HepG2 (cell line): ENCODE results near the gene ENGASE. TPM values are rescaled to one million over a fixed set of nuclear protein-coding genes. Genes with fewer than 3 reads are reported as not detected.

Experiments
- AGO1 ChIP-seq: fragments of 200-400 bp; formaldehyde crosslinking; IDR thresholded peaks from 2 replicates; pipeline ENCODE4 v1.6.1; 2017; ENCODE audit warnings: mild to moderate bottlenecking, low read depth, low read length, moderate library complexity; ENCODE audit not compliant: poor library complexity, severe bottlenecking
- ATF4 ChIP-seq, 2 experiments: fragments of 450-650 bp in 1 of 2; sonication (generic) in 1 of 2; formaldehyde crosslinking; IDR thresholded peaks; 2 replicates each; pipeline versions ENCODE4 v1.5.0 to v1.8.0; 2020 to 2022; ENCODE audit warnings: mild to moderate bottlenecking in 1 of 2, missing genetic modification reagents in 1 of 2
- GFI1 ChIP-seq: sonication (generic); formaldehyde crosslinking; IDR thresholded peaks from 2 replicates; pipeline ENCODE4 v1.5.0; 2020; ENCODE audit warnings: missing genetic modification reagents, mild to moderate bottlenecking, borderline replicate concordance
- MAFF ChIP-seq: IDR thresholded peaks from 2 replicates; pipeline ENCODE4 v1.6.1; 2011; ENCODE audit warnings: low read depth, low read length, improper control_type of control experiment
- MLLT10 ChIP-seq: sonication (generic); formaldehyde crosslinking; IDR thresholded peaks from 2 replicates; pipeline ENCODE4 v1.4.0; 2020; ENCODE audit warnings: missing genetic modification reagents
- PCBP2 ChIP-seq: fragments of 200-400 bp; formaldehyde crosslinking; optimal IDR thresholded peaks from 2 replicates; pipeline ENCODE3; 2018; ENCODE audit warnings: low read length, low read depth; ENCODE audit not compliant: poor library complexity, severe bottlenecking
- ZNF138 ChIP-seq: sonication (generic); formaldehyde crosslinking; IDR thresholded peaks from 2 replicates; pipeline ENCODE4 v1.5.0; 2020; ENCODE audit warnings: mild to moderate bottlenecking, low read depth, missing genetic modification reagents
- ZNF44 ChIP-seq: sonication (generic); formaldehyde crosslinking; IDR thresholded peaks from 2 replicates; pipeline ENCODE4 v1.5.1; 2020; ENCODE audit warnings: mild to moderate bottlenecking, missing genetic modification reagents
- ZNF501 ChIP-seq: sonication (generic); formaldehyde crosslinking; IDR thresholded peaks from 2 replicates; pipeline ENCODE4 v1.5.1; 2020; ENCODE audit warnings: mild to moderate bottlenecking, moderate library complexity, missing genetic modification reagents
- polyA plus RNA-seq, 8 experiments: library from polyadenylated mRNA; depleted of rRNA in 3 of 8; stranded (reverse) in 7 of 8; unstranded in 1 of 8; fragments of >200 nt; fragmentation: Illumina TruSeq in 4 of 8; extraction: Trizol in 4 of 8; gene quantifications; 2 replicates each; pipeline versions ENCODE4 v1.2.1 to v1.2.3, GENCODE V29; 2011 to 2016; ENCODE audit warnings: low read depth in 4 of 8, missing spikeins in 1 of 8, mixed read lengths in 1 of 8; ENCODE audit not compliant: insufficient read depth in 1 of 8
- total RNA-seq, 5 experiments: library from RNA; depleted of rRNA; stranded (reverse); fragments of >200 nt; fragmentation: Illumina TruSeq; extraction: Trizol; gene quantifications; 2 replicates each; pipeline ENCODE4 v1.2.3, GENCODE V29; 2016; ENCODE audit warnings: low read depth in 1 of 5
- TF ChIP-seq, protein P1 (sequence below): sonication (generic); formaldehyde crosslinking; IDR thresholded peaks from 2 replicates; pipeline ENCODE4 v1.4.0; 2020; ENCODE audit warnings: missing genetic modification reagents, borderline replicate concordance

ENGASE gene
- total and polyA plus RNA-seq, 2 of the 13 experiments (the other 11 are each of a cell fraction or from before 2014, with no cell fraction given), result 10.6 to 18.1 TPM

DNA sequence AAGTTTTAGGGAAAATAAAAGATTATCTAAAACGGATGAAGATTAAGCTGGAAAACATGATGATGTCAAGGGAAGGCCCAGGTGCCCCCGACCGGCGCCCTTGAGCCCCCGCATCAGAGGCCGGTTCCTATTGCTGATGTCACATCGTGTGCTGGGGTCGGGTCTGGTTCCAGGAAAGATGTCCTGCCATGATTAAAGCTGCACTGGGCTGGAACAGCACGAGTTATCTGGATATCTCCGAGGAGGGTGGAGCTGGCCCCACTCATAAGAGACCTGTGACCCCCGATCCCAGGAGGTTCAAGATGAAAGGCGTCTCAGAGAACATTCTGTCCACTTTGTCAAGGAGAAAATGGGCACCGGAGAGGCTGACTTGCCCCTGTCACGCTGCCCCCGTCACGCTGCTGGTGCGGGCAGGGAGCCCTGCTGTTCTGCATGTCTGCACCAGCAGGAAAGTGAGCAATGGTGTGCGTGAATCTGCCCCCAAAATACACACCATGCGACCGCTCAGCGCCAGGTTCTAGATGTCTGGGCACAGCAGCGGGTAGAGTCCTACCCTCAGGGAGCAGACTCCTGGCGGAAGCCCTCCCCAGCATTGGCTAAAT is 53.0 kb downstream of the ENGASE start (continued):
- no peak for TF ChIP-seq ATF4 (CRISPR knock-in tag; IDR thresholded peaks at IDR 0.05)
- TF ChIP-seq, protein P1, sequence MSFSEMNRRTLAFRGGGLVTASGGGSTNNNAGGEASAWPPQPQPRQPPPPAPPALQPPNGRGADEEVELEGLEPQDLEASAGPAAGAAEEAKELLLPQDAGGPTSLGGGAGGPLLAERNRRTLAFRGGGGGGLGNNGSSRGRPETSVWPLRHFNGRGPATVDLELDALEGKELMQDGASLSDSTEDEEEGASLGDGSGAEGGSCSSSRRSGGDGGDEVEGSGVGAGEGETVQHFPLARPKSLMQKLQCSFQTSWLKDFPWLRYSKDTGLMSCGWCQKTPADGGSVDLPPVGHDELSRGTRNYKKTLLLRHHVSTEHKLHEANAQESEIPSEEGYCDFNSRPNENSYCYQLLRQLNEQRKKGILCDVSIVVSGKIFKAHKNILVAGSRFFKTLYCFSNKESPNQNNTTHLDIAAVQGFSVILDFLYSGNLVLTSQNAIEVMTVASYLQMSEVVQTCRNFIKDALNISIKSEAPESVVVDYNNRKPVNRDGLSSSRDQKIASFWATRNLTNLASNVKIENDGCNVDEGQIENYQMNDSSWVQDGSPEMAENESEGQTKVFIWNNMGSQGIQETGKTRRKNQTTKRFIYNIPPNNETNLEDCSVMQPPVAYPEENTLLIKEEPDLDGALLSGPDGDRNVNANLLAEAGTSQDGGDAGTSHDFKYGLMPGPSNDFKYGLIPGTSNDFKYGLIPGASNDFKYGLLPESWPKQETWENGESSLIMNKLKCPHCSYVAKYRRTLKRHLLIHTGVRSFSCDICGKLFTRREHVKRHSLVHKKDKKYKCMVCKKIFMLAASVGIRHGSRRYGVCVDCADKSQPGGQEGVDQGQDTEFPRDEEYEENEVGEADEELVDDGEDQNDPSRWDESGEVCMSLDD (CRISPR knock-in tag), result no peak
- no peak for TF ChIP-seq GFI1 (CRISPR knock-in tag)
- TF ChIP-seq MAFF, result no peak
- no peak for TF ChIP-seq ZNF138 (CRISPR knock-in tag)
- TF ChIP-seq ZNF501 (CRISPR knock-in tag), result no peak
- TF ChIP-seq ZNF44, result no peak
- no peak for TF ChIP-seq PCBP2
- no peak for TF ChIP-seq MLLT10
- no peak for TF ChIP-seq AGO1
